K562 (cell line): ENCODE results near the gene GNAT1. TPM values are rescaled to one million over a fixed set of nuclear protein-coding genes. Genes with fewer than 3 reads are reported as not detected.

Source experiments
- ATAC-seq: fragments of 200-7000 bp; cut with Tn5 transposase; 3 replicates; pipeline ENCODE4 v1.9.1; 2020; ENCODE audit warnings: moderate library complexity
- BruUV-seq: library from RNA; stranded (reverse); fragments of 400-500 nt; replicated peaks from 2 replicates; lab custom pipeline; 2021; lab: Mats Ljungman, UMichigan
- CTCF ChIA-PET: fragments of 300-600 bp; formaldehyde crosslinking; extraction: SDS; loops from one replicate; lab custom pipeline; 2021; ENCODE audit warnings: low intra/inter-chr PET ratio; lab: Yijun Ruan, JAX
- POLR2A ChIA-PET: fragments of 300-600, 350-650 bp; sonication (Branson Sonifier 250); formaldehyde crosslinking; extraction: SDS; loops from one replicate; lab custom pipeline; 2021; ENCODE audit warnings: antibody characterized with exemption, inconsistent platforms; lab: Yijun Ruan, JAX
- DNase-seq, 4 experiments: peaks; one replicate each; pipeline versions ENCODE4 v3.0.0 to v3.0.0-alpha.2; 2011 to 2018; ENCODE audit warnings: low spot score in 3 of 4, mixed read lengths in 3 of 4; ENCODE audit errors: extremely low read depth in 1 of 4
- FAIRE-seq: peaks from 2 replicates; lab custom pipeline; 2011; peaks lifted over from hg19 to GRCh38; lab: Jason Lieb, UNC
- H2AFZ ChIP-seq: 2 replicates; pipeline ENCODE4 v1.6.0; 2011; ENCODE audit warnings: low read depth, low read length, control low read depth, inconsistent platforms
- H3K27ac ChIP-seq: fragments of 200-600 bp; 3 replicates; pipeline ENCODE4 v1.8.0; 2011; ENCODE audit warnings: low read depth, mild to moderate bottlenecking, control low read depth, inconsistent platforms, low read length, moderate library complexity, mixed read lengths; ENCODE audit errors: extremely low read depth
- H3K27me3 ChIP-seq, 2 experiments: fragments of 300-600 bp in 1 of 2; 2 replicates in 1 of 2; 3 replicates in 1 of 2; pipeline versions ENCODE4 v1.6.0 to v1.8.0; 2011; ENCODE audit warnings: inconsistent platforms in 2 of 2, low read length in 2 of 2, mild to moderate bottlenecking in 1 of 2, mixed read lengths in 1 of 2, moderate library complexity in 1 of 2; ENCODE audit not compliant: control insufficient read depth in 2 of 2, insufficient read depth in 2 of 2
- H3K36me3 ChIP-seq: fragments of 300-600 bp; 3 replicates; pipeline ENCODE4 v1.8.0; 2011; ENCODE audit warnings: mild to moderate bottlenecking, low read length, inconsistent platforms; ENCODE audit not compliant: control insufficient read depth, insufficient read depth
- H3K4me1 ChIP-seq, 2 experiments: fragments of 200-600 bp in 1 of 2; replicated peaks in 1 of 2; 2 replicates in 1 of 2; 3 replicates in 1 of 2; pipeline versions ENCODE4 v1.5.1 to v1.8.0; 2011; ENCODE audit warnings: inconsistent platforms in 2 of 2, low read length in 2 of 2, mild to moderate bottlenecking in 1 of 2, mixed read lengths in 1 of 2, moderate library complexity in 1 of 2; ENCODE audit not compliant: control insufficient read depth in 2 of 2, insufficient read depth in 2 of 2
- H3K4me2 ChIP-seq: 2 replicates; pipeline ENCODE4 v1.6.1; 2011; ENCODE audit warnings: low read length, control low read depth, inconsistent platforms, mixed read lengths; ENCODE audit not compliant: insufficient read depth
- H3K4me3 ChIP-seq: fragments of 200-600 bp; sonication (generic), shearing (Covaris generic); 2 replicates; pipeline ENCODE4 v1.5.1; 2016; ENCODE audit warnings: control low read depth, inconsistent platforms
- H3K79me2 ChIP-seq: fragments of 200-600 bp; 3 replicates; pipeline ENCODE4 v1.8.0; 2011; ENCODE audit warnings: low read length, inconsistent platforms; ENCODE audit not compliant: control insufficient read depth, insufficient read depth
- H3K9ac ChIP-seq, 2 experiments: 2 replicates each; pipeline versions ENCODE4 v1.6.0 to v1.6.1; 2011; ENCODE audit warnings: low read depth in 2 of 2, low read length in 2 of 2, control low read depth in 1 of 2, inconsistent platforms in 1 of 2, mild to moderate bottlenecking in 1 of 2, mixed read lengths in 1 of 2; ENCODE audit not compliant: insufficient read depth in 1 of 2
- H3K9me1 ChIP-seq: one replicate; pipeline ENCODE4 v1.6.0; 2011; ENCODE audit warnings: inconsistent platforms, mild to moderate bottlenecking, low read length, moderate library complexity; ENCODE audit not compliant: control insufficient read depth, insufficient read depth
- H3K9me3 ChIP-seq: replicated peaks from 2 replicates; pipeline ENCODE4 v1.5.1; 2011; ENCODE audit warnings: low read depth, low read length, inconsistent platforms; ENCODE audit not compliant: control insufficient read depth, insufficient read depth
- H4K20me1 ChIP-seq: replicated peaks from 2 replicates; pipeline ENCODE4 v1.6.1; 2011; ENCODE audit warnings: low read length, inconsistent platforms, mixed read lengths; ENCODE audit not compliant: control insufficient read depth, insufficient read depth
- CBX3 ChIP-seq, 2 experiments: IDR thresholded peaks; 1 replicate in 1 of 2; 2 replicates in 1 of 2; pipeline ENCODE4 v1.6.1; 2012; ENCODE audit warnings: inconsistent platforms in 2 of 2, low read length in 2 of 2, borderline replicate concordance in 1 of 2, control low read depth in 1 of 2
- NFRKB ChIP-seq: fragments of 450-650 bp; IDR thresholded peaks from 2 replicates; pipeline ENCODE4 v1.6.1; 2016; ENCODE audit warnings: low read depth
- RBFOX2 ChIP-seq: fragments of 200-400 bp; formaldehyde crosslinking; IDR thresholded peaks from 2 replicates; pipeline ENCODE4 v1.6.1; 2017; ENCODE audit warnings: low read depth, mild to moderate bottlenecking, low read length, moderate library complexity
- TEAD2 ChIP-seq: fragments of 450-650 bp; IDR thresholded peaks from 2 replicates; pipeline ENCODE4 v1.6.1; 2016; ENCODE audit warnings: missing genetic modification characterization, control low read depth, missing compliant biosample characterization
- ZNF780A ChIP-seq: fragments of 250-450 bp; sonication (Bioruptor Pico); IDR thresholded peaks from 2 replicates; pipeline ENCODE4 v1.5.0; 2021; ENCODE audit warnings: mild to moderate bottlenecking
- WGBS: fragments of 100-300 bp; shearing (Covaris generic); methylation state at CpG from one replicate; pipeline ENCODE4 v1.1.6; 2016; ENCODE audit warnings: low coverage, mixed read lengths; ENCODE audit not compliant: insufficient coverage; ENCODE audit errors: missing lambda C conversion rate; 5-methylcytosine and 5-hydroxymethylcytosine counted together
- in situ Hi-C: fragments of 300-500 bp; cut with MboI; formaldehyde crosslinking; loops from 4 replicates; pipeline ENCODE4 v1.15.0; 2018; ENCODE audit warnings: inconsistent platforms, mixed read lengths
- intact Hi-C: fragments of 100-400 bp; cut with micrococcal nuclease; formaldehyde crosslinking; loops from 2 replicates; pipeline ENCODE4 v1.14.2; 2022
- polyA plus RNA-seq, 8 experiments: library from polyadenylated mRNA; depleted of rRNA in 4 of 8; stranded (reverse) in 5 of 8; unstranded in 3 of 8; fragments of >200 nt; fragmentation: Nextera tagmentation in 2 of 8; fragmentation: Illumina TruSeq in 1 of 8; extraction: Ambion mirVana in 2 of 8; extraction: Trizol in 1 of 8; gene quantifications; 2 replicates each; pipeline versions ENCODE4 v1.2.1 to v1.2.3, GENCODE V29; 2011 to 2014; ENCODE audit warnings: inconsistent platforms in 1 of 8, missing spikeins in 1 of 8
- total RNA-seq, 7 experiments: library from RNA; depleted of rRNA in 6 of 7; stranded (reverse); fragments of >200 nt in 6 of 7; fragmentation: Illumina TruSeq in 2 of 7; extraction: Trizol in 2 of 7; gene quantifications; 2 replicates each; pipeline versions ENCODE4 v1.2.1 to v1.2.3, GENCODE V29; 2011 to 2021; ENCODE audit warnings: low replicate concordance in 1 of 7
- TF ChIP-seq, protein P1 (sequence below): sonication (generic); formaldehyde crosslinking; IDR thresholded peaks from 2 replicates; pipeline ENCODE4 v1.8.0; 2022; ENCODE audit warnings: mild to moderate bottlenecking, missing genetic modification reagents

The GNAT1 gene
- total and polyA plus RNA-seq, 9 of the 15 experiments (the other 6 are each of a cell fraction or from before 2014, with no cell fraction given) = not detected

DNA sequence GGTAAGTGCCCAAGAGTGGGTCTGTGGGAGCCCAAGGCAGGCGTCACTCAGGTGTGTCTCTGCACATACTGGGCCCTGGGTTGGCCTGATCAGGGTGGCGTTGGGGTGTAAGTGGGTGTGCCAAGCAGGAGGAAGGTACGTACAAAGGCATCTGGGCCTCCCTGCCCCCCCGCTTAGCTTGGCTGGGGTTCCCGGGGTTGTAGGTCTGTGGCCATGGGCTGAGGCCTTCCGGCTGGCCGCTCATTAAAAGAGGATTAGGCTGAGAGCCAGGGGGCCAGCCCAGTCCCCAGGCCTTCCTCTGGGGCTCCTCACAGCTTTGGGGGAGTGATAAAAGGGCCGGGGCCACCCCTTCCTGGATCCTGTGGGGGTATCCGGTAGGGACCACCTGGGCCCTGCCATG lies 23.0 kb upstream of the GNAT1 start:
- TF ChIP-seq RBFOX2 (no peak), CBX3 (IDR thresholded peaks at IDR 0.05; ENCODE audit: borderline replicate concordance in 1 of 2, low read length in 2 of 2) (no peak), TEAD2 (tag) (no peak), NFRKB (no peak), ZNF780A (no peak)
- TF ChIP-seq, protein P1, sequence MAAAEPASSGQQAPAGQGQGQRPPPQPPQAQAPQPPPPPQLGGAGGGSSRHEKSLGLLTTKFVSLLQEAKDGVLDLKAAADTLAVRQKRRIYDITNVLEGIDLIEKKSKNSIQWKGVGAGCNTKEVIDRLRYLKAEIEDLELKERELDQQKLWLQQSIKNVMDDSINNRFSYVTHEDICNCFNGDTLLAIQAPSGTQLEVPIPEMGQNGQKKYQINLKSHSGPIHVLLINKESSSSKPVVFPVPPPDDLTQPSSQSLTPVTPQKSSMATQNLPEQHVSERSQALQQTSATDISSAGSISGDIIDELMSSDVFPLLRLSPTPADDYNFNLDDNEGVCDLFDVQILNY (CRISPR knock-in tag) = no peak
- H3K9me1 ChIP-seq = no peaks in the 10 kb centered on the region
- no peak overlapping the region for H3K27ac ChIP-seq
- H3K9me3 ChIP-seq = no peaks in the 10 kb centered on the region
- DNase-seq (no peak), FAIRE-seq (no peak), ATAC-seq (no peak)
- no peaks in the 10 kb centered on the region for H3K27me3 ChIP-seq
- no TSS peak for BruUV-seq
- WGBS = 38% methylated on average over 8 of the region's 9 CpGs
- CTCF ChIA-PET = no interaction called here
- no peaks in the 10 kb centered on the region for H3K36me3 ChIP-seq
- peaks cover 0 to 33% of the 10 kb centered on the region in 2 experiments; a peak in 3 of 5 replicates for H3K4me1 ChIP-seq
- no peak overlapping the region for H3K9ac ChIP-seq
- in situ Hi-C loops = no loop called here
- intact Hi-C loops = no loop called here
- no peak overlapping the region for H3K4me3 ChIP-seq
- POLR2A ChIA-PET = no interaction called here
- no peak overlapping the region for H2AFZ ChIP-seq
- no peak overlapping the region for H3K4me2 ChIP-seq
- 0 out of 2 replicates have a peak, but pooled peaks cover 2% of the 10 kb centered on the region for H4K20me1 ChIP-seq
- no peaks in the 10 kb centered on the region for H3K79me2 ChIP-seq
